ENCODE data around the gene KHK.

Gene KHK

GRCh38 chr2:27130396-27130795 is 43.8 kb downstream of the KHK start:
- DNase-seq = no peak

GRCh38 chr2:27131429-27131828 is 44.9 kb downstream of the KHK start:
- DNase-seq = no peak

- no peak for DNase-seq
Observed at GRCh38 chr2:27133195-27133875, 46.8 kb downstream of the KHK start.

GRCh38 chr2:27133905-27134780 is 47.6 kb downstream of the KHK start, which contains the start of gene PREB:
PREB (minus strand) TSS chr2:27134636; CDS start chr2:27134421, 215 bp downstream.
- peak; percentile 99 for DNase-seq

- no peak for DNase-seq
Observed at GRCh38 chr2:27134781-27135477, 48.4 kb downstream of the KHK start.

GRCh38 chr2:27135478-27135955 is 48.9 kb downstream of the KHK start:
- no peak for DNase-seq

GRCh38 chr2:27136751-27137150 is 50.2 kb downstream of the KHK start:
- no peak for DNase-seq

- no peak for DNase-seq
Observed at GRCh38 chr2:27137322-27137935, 50.9 kb downstream of the KHK start.

GRCh38 chr2:27138111-27138510 is 51.5 kb downstream of the KHK start:
- no peak for DNase-seq

- DNase-seq = no peak
Observed at GRCh38 chr2:27139310-27139709, 52.7 kb downstream of the KHK start, which contains the start of gene PRR30. PRR30 (minus strand) TSS chr2:27139410; CDS start chr2:27138329, 1,081 bp downstream.

- no peak for DNase-seq
Observed at GRCh38 chr2:27143285-27143684, 56.7 kb downstream of the KHK start.

- no peak for DNase-seq
Observed at GRCh38 chr2:27145682-27146081, 59.1 kb downstream of the KHK start.

- no peak for DNase-seq
Observed at GRCh38 chr2:27147935-27148334, 61.4 kb downstream of the KHK start.

GRCh38 chr2:27148801-27149439 is 62.3 kb downstream of the KHK start, which contains the start of gene TCF23:
TCF23 (plus strand) TSS chr2:27149004; CDS start chr2:27149134, 130 bp downstream.
- DNase-seq = no peak

GRCh38 chr2:27149570-27150405 is 63.2 kb downstream of the KHK start:
- no peak for DNase-seq

All from NCI-H82 (cell line).